OCI-LY7 (cell line): ENCODE data around the gene MRPL19. TPM values are rescaled to one million over a fixed set of nuclear protein-coding genes. Genes with fewer than 3 reads are reported as not detected.

Experiments used
- BruUV-seq: library from RNA; stranded (reverse); fragments of 400-500 nt; replicated peaks from 2 replicates; lab custom pipeline; 2021; lab: Mats Ljungman, UMichigan
- CTCF ChIA-PET: fragments of 300-600 bp; sonication (Branson Sonifier 250); formaldehyde crosslinking; loops from one replicate; lab custom pipeline; 2022; ENCODE audit warnings: antibody characterized with exemption; ENCODE audit not compliant: unreplicated experiment; lab: Charles Lee
- POLR2A ChIA-PET: fragments of 300-600 bp; sonication (Branson Sonifier 250); formaldehyde crosslinking; loops from one replicate; lab custom pipeline; 2022; ENCODE audit warnings: antibody characterized with exemption; lab: Charles Lee
- DNase-seq: peaks from one replicate; pipeline ENCODE4 v3.0.0-alpha.2; 2015; ENCODE audit warnings: low spot score
- H2AFZ ChIP-seq: fragments of 200-600 bp; sonication (generic), shearing (Covaris generic); 2 replicates; pipeline ENCODE4 v1.6.1; 2014; ENCODE audit warnings: mild to moderate bottlenecking, antibody characterized with exemption, low read length, moderate library complexity
- H3K27ac ChIP-seq: fragments of 200-600 bp; sonication (generic); 2 replicates; pipeline ENCODE4 v1.5.1; 2014; ENCODE audit warnings: mixed run types, low read depth, mild to moderate bottlenecking, moderate library complexity, low read length, inconsistent platforms; ENCODE audit not compliant: poor library complexity, severe bottlenecking
- H3K36me3 ChIP-seq: fragments of 200-600 bp; sonication (generic); 2 replicates; pipeline ENCODE4 v1.6.1; 2014; ENCODE audit warnings: mild to moderate bottlenecking, antibody characterized with exemption, low read length, moderate library complexity, mixed read lengths; ENCODE audit not compliant: insufficient read depth
- H3K4me1 ChIP-seq: fragments of 200-600 bp; sonication (generic); 2 replicates; pipeline ENCODE4 v1.5.1; 2014; ENCODE audit warnings: mild to moderate bottlenecking, low read length; ENCODE audit not compliant: insufficient read depth, poor library complexity, severe bottlenecking
- H3K4me2 ChIP-seq: fragments of 200-600 bp; sonication (generic); 2 replicates; pipeline ENCODE4 v1.6.1; 2014; ENCODE audit warnings: mild to moderate bottlenecking, low read length
- H3K4me3 ChIP-seq: fragments of 200-600 bp; sonication (generic); 2 replicates; pipeline ENCODE4 v1.5.1; 2014; ENCODE audit warnings: mild to moderate bottlenecking, low read depth, low read length; ENCODE audit not compliant: poor library complexity, severe bottlenecking
- H3K79me2 ChIP-seq: fragments of 200-600 bp; sonication (generic); 2 replicates; pipeline ENCODE4 v1.6.1; 2016; ENCODE audit warnings: low read depth, mild to moderate bottlenecking, low read length, moderate library complexity, mixed read lengths; ENCODE audit not compliant: insufficient read depth
- H3K9me2 ChIP-seq: fragments of 200-600 bp; sonication (generic); 2 replicates; pipeline ENCODE4 v1.6.1; 2016; ENCODE audit warnings: mild to moderate bottlenecking, low read length, mixed read lengths; ENCODE audit not compliant: insufficient read depth
- H3K9me3 ChIP-seq: fragments of 200-600 bp; sonication (generic); 2 replicates; pipeline ENCODE4 v1.6.1; 2014; ENCODE audit warnings: mild to moderate bottlenecking, mixed run types, low read length, mixed read lengths
- H4K20me1 ChIP-seq: fragments of 200-600 bp; sonication (generic); 2 replicates; pipeline ENCODE4 v1.6.1; 2014; ENCODE audit warnings: mild to moderate bottlenecking, antibody characterized with exemption, low read length, moderate library complexity, mixed read lengths; ENCODE audit not compliant: insufficient read depth
- EZH2phosphoT487 ChIP-seq: fragments of 200-600 bp; sonication (generic); IDR thresholded peaks from 2 replicates; pipeline ENCODE4 v1.6.1; 2018; ENCODE audit warnings: low read depth, borderline replicate concordance, mild to moderate bottlenecking, mixed run types, antibody characterized with exemption, low read length, moderate library complexity, mixed read lengths
- intact Hi-C: fragments of 100-400 bp; cut with micrococcal nuclease; formaldehyde crosslinking; loops from one replicate; pipeline ENCODE4 v1.10.0; 2022; ENCODE audit not compliant: unreplicated experiment
- total RNA-seq, 2 experiments: library from RNA; depleted of rRNA in 1 of 2; stranded (reverse); fragments of >200 nt in 1 of 2; shearing (Covaris generic) in 1 of 2; gene quantifications; 2 replicates each; pipeline ENCODE4 v1.2.3, GENCODE V29; 2014 to 2022
- TF ChIP-seq, protein P1 (sequence below): fragments of 200-600 bp; sonication (generic); conservative IDR thresholded peaks from 2 replicates; pipeline ENCODE4 v1.5.1; 2014; ENCODE audit warnings: mild to moderate bottlenecking, antibody characterized with exemption, low read length, moderate library complexity, mixed read lengths

The MRPL19 gene
- total RNA-seq, 2 experiments from 2014 or later, result 42.6 to 52.7 TPM

DNA sequence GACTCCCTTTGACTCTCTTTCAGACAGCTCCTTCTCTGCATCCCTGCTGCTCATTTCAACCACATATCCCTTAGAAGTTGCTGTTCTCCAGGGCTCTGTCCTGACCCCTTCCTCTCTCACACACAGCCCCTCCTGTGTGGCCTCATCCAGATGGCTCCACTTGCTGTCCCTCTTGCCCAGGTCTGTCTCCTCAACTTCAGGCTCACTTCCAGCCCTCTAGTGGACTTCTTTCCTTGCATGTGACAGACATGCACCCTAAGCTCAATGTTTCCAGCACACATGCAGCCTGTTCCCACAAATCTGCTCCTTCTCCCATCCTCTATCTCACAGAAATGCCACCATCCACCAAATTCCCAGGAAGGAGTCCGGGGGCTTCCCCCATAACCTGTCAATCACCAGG, 9.0 kb upstream of the MRPL19 start:
- no peaks in the 10 kb centered on the region for H3K9me2 ChIP-seq
- no peaks in the 10 kb centered on the region for H3K9me3 ChIP-seq
- POLR2A ChIA-PET, result no interaction called here
- no peaks in the 10 kb centered on the region for H4K20me1 ChIP-seq
- no peaks in the 10 kb centered on the region for H3K36me3 ChIP-seq
- no peak overlapping the region for H3K27ac ChIP-seq
- DNase-seq, result no peak
- CTCF ChIA-PET, result no interaction called here
- TF ChIP-seq, protein P1, sequence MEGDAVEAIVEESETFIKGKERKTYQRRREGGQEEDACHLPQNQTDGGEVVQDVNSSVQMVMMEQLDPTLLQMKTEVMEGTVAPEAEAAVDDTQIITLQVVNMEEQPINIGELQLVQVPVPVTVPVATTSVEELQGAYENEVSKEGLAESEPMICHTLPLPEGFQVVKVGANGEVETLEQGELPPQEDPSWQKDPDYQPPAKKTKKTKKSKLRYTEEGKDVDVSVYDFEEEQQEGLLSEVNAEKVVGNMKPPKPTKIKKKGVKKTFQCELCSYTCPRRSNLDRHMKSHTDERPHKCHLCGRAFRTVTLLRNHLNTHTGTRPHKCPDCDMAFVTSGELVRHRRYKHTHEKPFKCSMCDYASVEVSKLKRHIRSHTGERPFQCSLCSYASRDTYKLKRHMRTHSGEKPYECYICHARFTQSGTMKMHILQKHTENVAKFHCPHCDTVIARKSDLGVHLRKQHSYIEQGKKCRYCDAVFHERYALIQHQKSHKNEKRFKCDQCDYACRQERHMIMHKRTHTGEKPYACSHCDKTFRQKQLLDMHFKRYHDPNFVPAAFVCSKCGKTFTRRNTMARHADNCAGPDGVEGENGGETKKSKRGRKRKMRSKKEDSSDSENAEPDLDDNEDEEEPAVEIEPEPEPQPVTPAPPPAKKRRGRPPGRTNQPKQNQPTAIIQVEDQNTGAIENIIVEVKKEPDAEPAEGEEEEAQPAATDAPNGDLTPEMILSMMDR, result no peak
- no peak for TF ChIP-seq EZH2phosphoT487
- H2AFZ ChIP-seq, result no peak overlapping the region
- intact Hi-C loops, result no loop called here
- no peak overlapping the region for H3K4me2 ChIP-seq
- no TSS peak for BruUV-seq
- H3K79me2 ChIP-seq, result no peaks in the 10 kb centered on the region
- H3K4me3 ChIP-seq, result no peak overlapping the region
- no peaks in the 10 kb centered on the region for H3K4me1 ChIP-seq

DNA sequence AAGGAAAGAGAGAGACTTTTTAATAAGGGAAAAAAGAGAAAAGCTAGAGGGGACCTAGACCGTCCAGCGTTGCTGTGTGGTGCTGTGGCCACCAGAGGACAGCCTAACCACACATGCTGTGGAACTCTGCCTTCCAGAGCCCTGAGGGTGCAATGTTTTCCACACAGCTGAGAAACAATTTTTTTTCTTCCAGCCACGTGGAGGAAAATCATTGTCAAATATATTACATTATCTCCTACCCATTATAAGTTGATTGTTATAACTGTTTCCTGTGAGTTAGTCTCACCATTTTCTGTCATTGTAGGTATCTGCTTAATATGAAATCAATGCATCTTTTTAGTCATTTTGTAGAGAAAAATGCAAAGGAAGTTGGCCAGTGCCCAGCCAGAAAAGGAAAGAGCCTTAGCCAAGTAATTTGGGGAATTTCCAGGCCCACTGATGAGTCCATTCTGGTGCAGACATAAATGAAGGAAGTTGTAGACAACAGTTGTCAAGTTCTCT, 5.9 kb upstream of the MRPL19 start:
- no peak overlapping the region for H3K27ac ChIP-seq
- H3K4me2 ChIP-seq, result no peak overlapping the region
- POLR2A ChIA-PET, result no interaction called here
- no peaks in the 10 kb centered on the region for H3K4me1 ChIP-seq
- H2AFZ ChIP-seq, result no peak overlapping the region
- H3K79me2 ChIP-seq, result no peaks in the 10 kb centered on the region
- DNase-seq, result peak; percentile 59
- H3K36me3 ChIP-seq, result no peaks in the 10 kb centered on the region
- BruUV-seq, result no TSS peak
- H4K20me1 ChIP-seq, result no peaks in the 10 kb centered on the region
- intact Hi-C loops, result loop anchor here (1.0 kb wide), 1 partner anchor 37 kb away; no protein-coding TSS in a partner anchor
- TF ChIP-seq EZH2phosphoT487, result no peak
- TF ChIP-seq, protein P1, result peak; percentile 98
- CTCF ChIA-PET, result no interaction called here
- H3K4me3 ChIP-seq, result no peak overlapping the region
- H3K9me3 ChIP-seq, result no peaks in the 10 kb centered on the region
- H3K9me2 ChIP-seq, result no peaks in the 10 kb centered on the region

DNA sequence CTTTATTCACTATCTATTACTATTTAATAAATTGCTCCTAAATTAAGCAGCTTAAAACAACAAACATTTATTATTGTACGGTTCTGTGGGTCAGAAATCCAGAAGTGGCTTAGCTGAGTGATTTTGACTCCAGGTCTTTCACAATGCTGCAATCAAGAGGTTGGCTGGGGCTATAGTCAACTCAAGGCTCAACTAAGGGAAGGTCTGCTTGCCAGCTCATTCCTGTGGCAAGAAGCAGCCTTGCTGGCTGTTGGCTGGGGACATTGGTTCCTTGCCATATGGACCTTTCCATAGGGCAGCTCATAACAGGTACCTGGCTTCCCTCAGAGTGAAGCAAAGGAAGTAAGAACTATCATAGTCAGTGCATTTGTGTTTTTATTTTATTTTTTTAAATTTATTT, 5.0 kb upstream of the MRPL19 start:
- H2AFZ ChIP-seq, result no peak overlapping the region
- ChIA-PET CTCF (no interaction called here), POLR2A (no interaction called here)
- peaks cover 5% of the 10 kb centered on the region for H3K4me1 ChIP-seq
- no peak overlapping the region for H3K4me3 ChIP-seq
- no peak overlapping the region for H3K27ac ChIP-seq
- no peaks in the 10 kb centered on the region for H3K36me3 ChIP-seq
- no peaks in the 10 kb centered on the region for H3K79me2 ChIP-seq
- no peak for DNase-seq
- intact Hi-C loops, result no loop called here
- no peaks in the 10 kb centered on the region for H3K9me3 ChIP-seq
- TF ChIP-seq EZH2phosphoT487, result no peak
- TF ChIP-seq, protein P1, result no peak
- H3K9me2 ChIP-seq, result no peaks in the 10 kb centered on the region
- H3K4me2 ChIP-seq, result no peak overlapping the region
- H4K20me1 ChIP-seq, result no peaks in the 10 kb centered on the region
- no TSS peak for BruUV-seq
